HG03565 (cell line): ENCODE measurements around the gene FKBP4.
A peak's percentile ranks its signal among the peaks of the same experiment; 100 is the strongest.

Source experiments
- ATAC-seq: cut with Tn5 transposase; IDR thresholded peaks from one replicate; pipeline ENCODE4 v1.9.1; 2021; ENCODE audit warnings: mild to moderate bottlenecking, moderate library complexity; ENCODE audit not compliant: unreplicated experiment

FKBP4 gene

DNA sequence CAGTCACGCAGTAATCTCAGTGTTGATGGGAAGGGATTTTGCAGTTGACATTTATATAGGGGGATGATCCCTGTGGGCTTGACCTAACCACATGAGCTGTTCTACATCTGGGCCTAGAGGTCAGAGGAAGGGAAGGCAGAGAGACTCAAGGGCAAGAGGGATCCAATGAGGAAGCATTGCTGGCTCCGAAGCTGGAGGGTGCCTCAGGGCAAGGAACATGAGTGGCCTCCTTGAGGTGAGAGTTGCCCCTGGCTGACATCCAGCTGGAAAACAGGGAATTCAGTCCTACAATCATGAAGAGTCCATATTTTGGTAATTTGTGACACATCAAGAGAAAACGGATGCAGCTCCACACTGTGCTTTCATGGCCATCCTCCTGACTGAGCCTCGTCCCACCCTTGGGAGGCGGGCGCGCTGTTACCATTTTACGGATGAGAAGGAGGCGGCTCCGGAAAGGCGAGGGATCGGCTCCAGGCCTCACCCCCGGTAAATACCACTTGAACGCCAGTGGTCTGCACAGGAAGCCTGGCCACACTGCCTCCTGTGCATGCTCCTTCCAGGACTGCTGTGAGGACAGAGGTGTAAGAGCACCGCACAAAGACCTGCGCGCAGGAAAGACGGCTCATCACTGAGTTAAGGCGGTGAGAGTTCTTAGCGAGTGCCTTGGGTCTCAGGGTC is 18.5 kb upstream of the FKBP4 start:
- no peak for ATAC-seq

DNA sequence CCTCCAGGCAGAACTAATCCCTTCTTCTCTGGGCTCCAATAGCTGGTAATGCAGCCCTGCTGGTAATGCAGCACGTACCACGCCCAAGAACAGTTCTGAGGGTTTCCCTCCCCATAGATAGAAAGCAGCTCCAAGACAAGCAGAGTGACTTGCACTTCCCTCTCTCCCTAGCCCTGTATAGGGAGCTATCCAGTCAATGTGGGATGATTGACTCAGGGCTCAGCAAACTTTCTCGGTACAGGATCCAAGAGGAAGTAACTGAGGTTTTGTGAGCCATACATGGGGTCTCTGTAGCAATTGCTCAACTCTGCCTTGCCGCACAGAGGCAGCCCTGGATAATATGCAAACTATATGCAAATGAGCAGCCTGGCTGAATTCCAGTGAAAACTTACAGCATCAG is 15.5 kb upstream of the FKBP4 start:
- no peak for ATAC-seq

DNA sequence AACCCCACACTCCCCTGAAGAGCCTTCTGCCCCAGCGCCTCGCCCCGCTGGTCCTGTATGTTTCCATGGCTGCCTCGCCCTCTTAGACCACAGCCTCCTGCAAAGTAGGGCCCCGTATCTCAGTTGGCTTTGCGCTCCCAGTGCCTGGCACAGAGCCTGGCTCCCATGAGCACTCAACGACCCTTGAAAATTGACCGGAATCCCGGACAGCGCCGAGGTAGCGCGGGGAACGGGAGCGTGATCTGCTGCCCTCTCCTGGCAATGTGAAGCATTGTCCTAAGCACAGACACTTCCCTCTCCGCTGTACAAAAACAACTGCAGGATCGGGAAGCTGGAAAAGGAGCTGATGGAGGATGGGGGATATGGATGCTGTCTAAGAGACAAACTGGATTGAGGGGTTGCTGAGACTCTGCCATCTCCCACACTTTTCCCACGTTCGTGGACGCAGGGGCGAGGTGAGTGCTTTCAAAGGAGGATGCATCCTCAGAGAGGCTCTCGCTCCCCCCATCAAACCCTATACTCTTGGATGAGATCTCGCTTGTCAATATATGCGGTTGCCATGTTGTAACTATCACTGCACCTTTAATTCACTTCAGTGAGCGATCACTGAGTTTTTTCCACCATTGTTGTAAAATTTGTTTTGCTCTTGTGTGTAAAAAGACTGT is 10.7 kb upstream of the FKBP4 start:
- no peak for ATAC-seq

DNA sequence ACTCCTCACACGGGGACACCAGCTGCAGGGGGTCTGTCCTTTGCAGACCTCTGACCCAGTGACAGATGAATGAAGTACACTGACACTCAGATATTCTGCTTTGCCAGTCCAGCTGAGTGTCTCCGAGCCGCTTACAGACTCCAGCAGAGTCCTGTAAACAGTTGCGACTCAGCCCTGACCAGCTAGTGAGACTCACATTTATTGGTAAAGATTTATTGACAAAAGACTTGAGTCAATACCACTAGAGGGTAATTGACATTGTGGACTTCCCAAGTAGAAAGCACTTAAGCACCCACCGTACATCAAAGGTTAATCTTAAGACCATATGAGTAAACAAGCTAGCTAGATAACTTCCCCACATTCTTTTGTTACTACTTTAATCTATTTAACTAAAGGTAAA is 9.8 kb upstream of the FKBP4 start:
- no peak for ATAC-seq

DNA sequence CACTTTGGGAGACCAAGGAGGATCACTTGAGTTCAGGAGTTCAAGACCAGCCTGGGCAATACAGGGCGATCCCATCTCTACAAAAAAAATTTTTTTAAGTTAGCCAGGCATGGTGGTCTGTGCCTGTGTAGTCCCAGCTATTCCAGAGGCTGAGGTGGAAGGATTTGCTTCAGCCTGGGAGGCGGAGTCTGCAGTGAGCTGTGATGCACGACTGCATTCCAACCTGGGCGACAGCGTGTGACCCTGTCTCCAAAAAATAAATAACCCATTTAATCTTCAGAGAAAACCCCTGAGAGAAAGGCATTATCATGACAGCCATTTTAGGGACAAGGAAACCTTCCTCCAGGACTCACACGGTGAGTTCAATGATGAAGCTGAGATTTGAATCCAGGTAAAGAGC is 3.7 kb upstream of the FKBP4 start:
- no peak for ATAC-seq

DNA sequence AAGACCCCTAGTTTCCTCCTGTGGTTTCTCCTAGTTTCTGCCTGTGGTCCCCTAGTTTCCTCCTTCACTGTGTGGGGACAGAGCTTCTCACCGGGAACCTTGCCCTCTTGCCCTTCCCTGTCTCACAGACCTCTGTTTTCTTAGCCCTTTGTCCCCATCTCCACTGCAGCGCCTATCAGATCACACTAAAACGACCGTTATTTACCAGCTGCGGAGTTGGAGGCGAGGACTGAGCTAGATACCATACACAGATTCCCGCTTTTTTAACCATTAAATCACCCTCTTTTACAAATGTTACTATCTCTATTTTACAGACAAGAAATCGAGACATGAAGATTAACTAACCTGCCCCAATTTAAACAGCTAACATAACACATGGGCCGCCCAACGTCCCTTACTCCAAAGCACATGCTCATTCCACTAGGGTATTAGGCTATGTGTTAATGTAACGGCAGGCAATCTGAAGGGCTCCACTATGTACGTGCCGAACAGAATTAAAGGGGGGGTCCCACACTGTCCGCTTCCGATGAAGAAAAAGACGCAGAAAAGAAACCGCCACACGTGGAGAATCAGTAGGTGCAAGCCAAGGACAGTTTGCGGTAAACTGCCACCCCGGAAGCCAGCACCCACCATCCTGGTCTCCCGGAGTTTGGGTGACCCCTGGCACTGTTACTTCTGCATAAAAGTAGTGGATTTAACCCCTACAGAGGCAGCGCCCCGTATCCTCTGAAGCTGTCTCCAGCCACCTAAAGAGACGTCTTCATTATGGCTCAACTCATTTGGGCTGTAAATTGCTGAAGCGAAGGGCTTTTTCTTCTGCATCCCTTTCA is 1.9 kb upstream of the FKBP4 start:
- no peak for ATAC-seq

DNA sequence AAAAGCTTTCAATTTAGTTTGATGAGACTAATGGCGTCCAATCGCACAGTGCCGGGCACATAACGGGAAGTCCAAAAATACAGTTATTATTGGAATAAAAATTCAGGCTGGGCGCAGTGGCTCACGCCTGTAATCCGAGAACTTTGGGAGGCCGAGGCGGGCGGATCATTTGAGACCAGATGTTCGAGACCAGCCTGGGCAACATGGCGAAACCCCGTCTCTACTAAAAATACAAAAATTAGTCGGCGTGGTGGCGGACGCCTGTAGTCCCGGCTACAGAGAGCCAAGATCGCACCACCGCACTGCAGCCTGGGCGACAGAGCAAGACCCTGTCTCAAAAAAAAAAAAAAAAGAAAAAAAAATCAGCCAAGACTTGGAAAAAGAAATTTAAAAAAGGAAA is 1.2 kb upstream of the FKBP4 start:
- no peak for ATAC-seq

DNA sequence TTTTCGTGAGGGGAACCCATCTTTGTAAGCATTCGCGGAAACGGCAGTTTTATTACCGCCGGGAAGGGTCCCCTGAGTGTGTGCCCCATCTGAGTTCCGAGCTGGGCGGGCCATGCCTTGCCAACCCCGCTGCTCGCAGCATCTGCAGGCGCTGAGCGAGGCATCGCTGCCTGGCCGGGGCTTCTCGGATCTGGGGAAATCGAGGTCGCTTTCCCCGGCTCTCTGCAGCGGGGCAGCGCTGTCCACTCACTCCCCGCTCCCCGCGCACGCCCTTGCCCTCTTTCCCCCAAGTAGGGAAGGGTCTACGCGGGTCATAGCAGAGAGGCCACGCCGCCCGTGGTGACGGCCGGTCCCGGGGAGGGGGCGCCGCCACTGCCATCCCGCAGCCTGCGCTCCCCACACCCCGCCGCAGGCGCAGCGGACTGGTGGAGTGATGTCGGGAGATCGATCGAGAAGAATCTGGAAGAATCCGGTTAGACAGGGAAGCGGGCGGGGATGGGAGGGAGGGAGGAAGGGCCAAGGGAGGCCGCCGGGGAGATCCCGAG is 507 bp upstream of the FKBP4 start:
- peak; percentile 5 for ATAC-seq

DNA sequence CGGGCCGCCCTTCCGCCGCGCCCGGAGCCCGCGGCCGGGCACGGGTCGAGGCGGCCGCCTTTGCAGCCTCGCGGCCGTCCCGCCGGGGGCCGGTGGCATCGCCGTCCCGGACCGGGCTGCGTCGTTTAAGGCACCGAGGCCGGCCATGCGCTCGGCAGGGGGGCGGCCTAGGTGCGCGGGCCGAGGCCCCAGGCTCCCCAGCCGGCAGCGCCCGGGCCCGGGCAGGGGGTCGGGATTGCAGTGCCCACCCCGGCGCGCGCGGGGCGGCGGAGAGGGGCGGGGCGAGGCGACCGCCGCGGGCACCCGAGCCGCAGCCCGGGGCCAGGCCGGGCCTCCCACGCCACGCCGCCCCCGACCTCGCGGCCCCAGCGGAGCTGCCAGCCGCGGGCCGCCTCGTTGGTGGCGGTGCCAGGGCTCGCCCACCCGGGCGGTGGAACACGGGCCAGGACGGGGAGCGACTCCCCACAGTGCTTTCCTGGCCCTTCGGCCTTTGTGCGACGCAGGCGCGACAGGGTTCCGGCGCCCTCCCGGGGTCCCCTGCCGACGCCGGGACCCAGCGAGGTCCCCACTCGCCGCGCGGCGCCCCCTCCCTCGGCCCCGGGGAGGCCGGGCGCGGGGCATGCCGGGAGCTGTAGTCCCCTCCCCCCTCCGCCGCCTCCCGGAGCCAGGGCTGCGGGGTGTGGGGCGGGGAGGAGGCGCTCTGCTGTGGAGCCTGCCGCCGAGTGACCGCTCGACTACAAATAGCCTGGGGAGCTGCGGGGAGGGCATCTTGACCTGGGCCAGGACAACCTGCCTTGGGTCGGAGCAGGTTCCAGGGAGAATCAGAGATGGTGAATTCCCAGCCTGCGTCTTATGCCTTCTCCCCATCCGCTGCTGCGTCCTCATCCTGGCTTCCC is 769 bp downstream of the FKBP4 start:
- peak; percentile 30 for ATAC-seq

DNA sequence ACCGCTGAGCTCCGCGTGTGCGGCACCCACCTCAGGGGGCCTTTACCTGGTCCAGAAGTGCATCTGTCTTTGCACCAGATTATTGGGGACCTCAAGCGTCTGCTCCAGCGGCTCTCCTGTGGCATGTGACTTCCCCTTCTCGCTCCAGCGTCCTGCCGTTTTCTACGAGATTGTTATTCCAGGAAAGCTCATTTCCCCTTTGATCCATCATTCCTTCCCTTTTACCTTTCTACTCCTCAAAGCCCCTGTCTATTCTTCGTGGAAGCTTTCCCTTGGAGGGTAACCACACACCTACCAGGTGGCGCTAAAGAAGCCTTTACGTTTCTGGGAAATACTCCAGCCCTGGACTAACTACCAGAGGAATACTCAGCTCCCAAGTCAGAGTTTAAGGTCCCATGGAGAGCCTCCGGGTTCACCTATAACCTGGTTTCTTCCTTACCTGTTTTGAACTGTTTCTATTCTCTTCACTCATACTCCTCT is 1.5 kb downstream of the FKBP4 start:
- ATAC-seq = no peak

DNA sequence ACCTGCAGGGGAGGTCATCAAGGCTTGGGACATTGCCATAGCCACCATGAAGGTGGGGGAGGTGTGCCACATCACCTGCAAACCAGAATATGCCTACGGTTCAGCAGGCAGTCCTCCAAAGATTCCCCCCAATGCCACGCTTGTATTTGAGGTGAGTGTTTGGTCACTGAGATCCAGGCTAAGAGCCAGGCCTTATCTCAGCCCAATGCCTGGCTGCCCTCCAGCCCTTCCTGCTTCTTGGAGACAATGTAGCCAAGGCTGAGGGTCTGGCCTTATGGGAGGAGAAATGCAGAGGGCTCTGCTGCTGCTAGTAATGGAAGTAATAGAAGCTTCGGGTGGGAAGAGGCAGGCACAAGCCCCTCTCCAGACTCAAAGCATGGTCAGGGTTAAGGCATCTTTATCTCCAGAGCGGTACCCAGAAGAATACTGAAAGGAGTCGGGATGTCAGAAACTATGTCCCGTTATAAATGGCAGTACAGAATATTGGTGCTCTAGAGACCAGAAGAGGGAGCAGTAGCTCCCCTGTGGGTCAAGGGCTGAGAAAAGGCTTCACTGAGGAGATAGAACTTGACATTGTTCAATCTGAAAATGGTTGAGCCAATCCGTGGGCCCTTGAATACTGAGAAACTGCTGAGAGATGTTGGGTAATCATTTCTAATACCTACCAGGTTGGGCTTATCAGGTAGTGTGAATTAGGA is 3.1 kb downstream of the FKBP4 start:
- no peak for ATAC-seq

DNA sequence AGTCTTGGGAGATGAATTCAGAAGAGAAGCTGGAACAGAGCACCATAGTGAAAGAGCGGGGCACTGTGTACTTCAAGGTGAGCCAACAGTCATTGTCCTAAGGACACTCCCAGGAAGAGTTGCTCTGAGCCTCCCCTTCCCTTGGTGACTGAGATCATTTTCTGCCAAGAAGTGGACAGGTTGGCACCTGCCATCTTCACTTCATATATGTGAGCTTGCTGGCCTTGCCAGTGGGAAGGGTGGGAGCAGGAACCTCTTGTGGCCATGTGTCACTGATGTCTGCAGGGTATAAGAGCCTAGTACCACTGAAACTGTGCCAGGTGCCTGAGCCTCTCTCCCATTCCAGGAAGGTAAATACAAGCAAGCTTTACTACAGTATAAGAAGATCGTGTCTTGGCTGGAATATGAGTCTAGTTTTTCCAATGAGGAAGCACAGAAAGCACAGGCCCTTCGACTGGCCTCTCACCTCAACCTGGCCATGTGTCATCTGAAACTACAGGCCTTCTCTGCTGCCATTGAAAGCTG is 5.3 kb downstream of the FKBP4 start:
- ATAC-seq = no peak

DNA sequence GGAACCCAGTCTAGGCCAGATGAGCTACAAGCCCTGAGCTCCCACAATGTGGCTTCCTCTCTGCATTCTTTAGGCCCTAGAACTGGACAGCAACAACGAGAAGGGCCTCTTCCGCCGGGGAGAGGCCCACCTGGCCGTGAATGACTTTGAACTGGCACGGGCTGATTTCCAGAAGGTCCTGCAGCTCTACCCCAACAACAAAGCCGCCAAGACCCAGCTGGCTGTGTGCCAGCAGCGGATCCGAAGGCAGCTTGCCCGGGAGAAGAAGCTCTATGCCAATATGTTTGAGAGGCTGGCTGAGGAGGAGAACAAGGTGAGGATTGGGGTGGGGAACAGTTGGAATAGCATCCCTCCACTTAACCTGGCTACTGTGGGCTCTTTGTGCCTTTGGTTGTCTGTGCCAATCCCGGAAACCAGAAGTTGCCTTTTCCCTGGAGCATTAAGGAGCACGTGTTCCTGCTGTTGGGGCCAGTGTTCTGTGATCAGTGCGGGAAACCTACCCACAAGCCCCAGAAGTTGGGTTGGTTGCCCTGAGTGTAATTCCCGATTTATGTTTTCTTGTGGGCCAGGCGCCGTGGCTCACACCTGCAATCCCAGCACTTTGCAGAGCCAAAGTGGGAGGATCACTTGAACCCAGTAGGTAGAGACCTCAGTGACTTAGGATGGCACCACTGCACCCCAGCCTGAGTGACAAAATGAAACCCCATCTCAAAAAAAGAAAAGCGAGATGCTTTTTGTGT is 6.4 kb downstream of the FKBP4 start:
- no peak for ATAC-seq

DNA sequence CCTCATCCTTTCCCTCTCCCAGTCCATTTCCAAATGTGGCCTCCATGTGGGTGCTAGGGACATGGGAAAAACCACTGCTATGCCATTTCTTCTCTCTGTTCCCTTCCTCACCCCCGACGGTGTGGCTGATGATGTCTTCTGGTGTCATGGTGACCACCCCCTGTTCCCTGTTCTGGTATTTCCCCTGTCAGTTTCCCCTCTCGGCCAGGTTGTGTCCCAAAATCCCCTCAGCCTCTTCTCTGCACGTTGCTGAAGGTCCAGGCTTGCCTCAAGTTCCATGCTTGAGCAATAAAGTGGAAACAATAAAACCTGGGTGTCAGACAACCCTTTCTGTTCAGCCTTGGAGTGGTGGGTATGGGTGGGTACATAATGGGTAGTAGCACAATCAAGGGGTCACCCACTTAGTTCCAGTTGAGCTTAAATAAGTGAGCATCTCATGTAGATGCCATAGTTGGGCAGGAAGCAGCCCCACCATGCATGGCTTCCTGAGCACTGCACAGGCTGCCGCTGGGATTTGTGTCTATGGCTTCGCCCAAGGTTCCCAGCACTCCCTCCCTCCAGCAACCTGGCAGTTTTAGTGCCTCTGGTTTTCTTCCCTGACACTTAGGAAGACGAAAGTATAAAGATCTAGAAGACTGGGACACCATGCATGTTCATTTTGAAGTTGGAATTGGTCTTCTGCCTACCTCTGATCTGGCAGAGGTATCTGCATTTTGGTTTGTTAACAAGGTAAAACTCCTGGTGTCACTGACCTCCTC is 9.0 kb downstream of the FKBP4 start:
- no peak for ATAC-seq

DNA sequence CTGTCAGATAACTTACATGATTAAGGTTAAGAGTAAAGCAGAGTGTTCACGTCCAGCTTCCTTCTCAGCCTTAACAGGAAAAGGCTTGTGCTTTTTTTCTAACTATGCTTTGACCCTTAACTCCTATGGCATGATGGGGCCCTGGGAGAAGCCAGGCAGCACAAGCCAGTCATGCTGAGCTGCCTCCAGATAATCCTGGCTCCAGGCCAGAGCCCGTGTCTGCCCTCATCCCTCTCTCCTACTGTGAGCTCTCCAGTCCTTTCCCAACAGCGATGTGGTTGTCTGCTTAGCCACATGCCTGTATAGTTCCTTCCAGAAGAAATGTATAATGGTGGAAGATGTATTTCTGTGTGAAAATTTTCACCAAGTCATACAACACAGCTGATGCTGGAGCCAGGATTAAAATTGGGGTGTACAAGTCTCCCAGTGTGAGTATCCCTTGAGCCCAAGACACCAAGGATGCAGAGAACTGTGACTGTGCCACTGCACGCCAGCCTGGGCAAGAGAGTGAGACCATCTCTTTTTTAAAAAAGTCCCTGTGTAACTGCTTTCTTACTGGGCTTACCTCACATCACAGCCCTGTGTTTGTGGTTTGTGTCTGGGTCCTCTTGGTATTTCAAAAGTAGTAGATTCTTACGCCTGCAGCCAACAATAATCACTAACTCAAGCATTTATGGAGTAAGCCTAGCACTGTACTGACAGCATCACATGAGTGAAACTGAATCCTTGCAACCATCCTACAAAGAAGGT is 9.8 kb downstream of the FKBP4 start:
- no peak for ATAC-seq

DNA sequence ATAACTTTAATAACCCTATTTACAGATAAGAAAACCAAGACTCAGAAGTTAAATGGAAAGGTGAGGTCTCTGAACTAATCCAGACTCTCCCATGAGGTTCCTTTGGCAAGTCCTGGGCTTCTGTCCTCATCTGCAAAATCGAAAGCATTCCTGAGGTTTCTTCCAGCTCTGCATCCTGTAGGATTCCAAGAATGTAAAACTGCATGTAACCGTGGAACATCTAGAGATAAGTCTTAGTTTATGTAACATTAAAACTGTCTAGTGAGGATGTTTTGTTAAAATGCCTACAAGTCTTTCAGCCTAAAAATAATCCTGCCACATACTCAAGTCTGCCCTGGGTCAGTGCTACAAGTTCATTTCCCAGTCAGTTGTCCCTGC is 10.4 kb downstream of the FKBP4 start:
- ATAC-seq = no peak

DNA sequence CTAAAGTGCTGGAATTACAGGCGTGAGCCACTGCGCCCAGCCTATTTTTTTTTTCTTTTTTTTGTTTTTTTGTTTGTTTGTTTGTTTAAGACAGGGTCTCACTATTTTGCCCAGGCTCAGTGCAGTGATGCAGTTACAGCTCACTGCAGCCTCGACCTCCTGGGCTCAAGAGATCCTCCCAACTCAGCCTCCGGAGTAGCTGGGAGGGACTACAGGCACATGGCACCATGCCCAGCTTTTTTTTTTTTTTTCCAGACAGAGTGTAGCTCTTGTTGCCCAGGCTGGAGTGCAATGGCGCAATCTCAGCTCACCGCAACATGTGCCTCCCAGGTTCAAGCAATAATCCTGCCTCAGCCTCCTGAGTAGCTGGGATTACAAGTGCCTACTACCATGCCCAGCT is 11.9 kb downstream of the FKBP4 start:
- ATAC-seq = no peak

DNA sequence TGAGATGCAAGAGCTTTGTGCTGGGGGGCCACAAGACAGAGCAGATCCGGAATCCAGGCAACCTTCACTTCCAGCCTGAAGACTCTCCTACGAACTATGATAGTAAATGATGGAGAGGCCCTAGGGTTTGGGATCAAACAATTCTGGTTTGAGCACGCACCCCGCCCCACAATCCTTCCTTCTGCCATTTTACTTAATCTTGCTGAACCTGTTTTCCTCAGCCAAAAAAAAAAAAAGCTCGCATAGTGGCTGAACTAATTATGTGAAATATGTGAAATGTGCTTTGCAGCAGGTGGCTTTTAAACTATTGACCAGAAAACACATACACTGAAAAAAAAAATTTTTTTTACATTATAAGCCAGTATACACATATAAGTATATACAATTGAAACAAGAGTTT is 17.0 kb downstream of the FKBP4 start:
- no peak for ATAC-seq
